Bone marrow (tissue), 2 donors: ENCODE data around the gene MRPL42.
"Not testable (repeated sequence)": the region's sequence is repeated elsewhere in the genome, so short reads cannot be mapped to it uniquely, and the experiment has no call there.

Experiments used
- DNase-seq, 2 donors: peaks; one replicate each; lab custom pipeline; 2025; lab: John Stamatoyannopoulos, UW

Gene MRPL42

GRCh38 chr12:93467351-93468007 is at the start of gene MRPL42:
Gene MRPL42 (plus strand): TSS chr12:93467514. CDS start chr12:93469286, 1,772 bp downstream.
- DNase-seq, result peak; percentile 86 to 93

DNA sequence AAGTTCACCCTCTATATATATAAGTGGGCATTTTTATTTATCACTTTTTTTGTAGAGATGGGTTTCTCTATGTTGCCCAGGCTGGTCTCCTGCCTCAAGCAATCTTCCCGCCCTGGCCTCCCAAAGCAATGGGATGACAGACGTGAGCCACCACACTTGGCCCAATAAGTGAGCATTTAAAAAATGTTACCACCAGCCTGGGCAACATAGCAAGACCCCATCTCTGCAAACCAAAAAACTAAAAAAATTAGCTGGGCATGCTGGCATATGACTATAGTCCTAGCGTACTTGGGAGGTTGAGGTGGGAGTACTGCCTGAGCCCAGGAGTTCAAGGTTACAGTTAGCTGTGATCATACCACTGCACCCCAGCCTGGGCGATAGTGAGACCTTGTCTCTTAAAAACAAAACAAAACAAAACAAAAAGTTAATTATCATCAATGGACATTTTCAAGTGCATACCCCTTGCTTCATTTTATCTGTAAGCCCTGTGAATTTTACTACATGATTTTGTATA is 49.3 kb upstream of the MRPL42 start:
- DNase-seq, result no peak

- peak in 1 of 2 donors; percentile 33 for DNase-seq
Observed at GRCh38 chr12:93419388-93420034, 47.8 kb upstream of the MRPL42 start.

DNA sequence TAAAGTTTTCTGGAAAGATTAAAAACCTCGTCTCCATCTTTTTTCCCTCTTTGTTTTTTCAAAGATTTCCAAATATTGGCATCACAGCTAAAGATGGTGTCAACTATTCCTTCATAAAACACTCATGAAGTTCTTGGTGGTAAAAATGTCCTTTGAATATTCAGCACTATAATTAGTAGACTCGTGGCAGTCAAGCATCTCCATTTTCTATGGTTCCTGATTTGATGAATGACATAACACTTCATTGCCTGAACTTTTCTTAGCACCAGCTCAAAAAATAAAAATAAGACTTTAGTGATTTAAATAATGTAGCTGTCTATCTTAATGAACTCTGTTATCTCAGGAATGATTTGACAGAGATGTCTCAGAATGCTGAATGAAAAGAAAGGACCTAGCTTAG is 45.3 kb upstream of the MRPL42 start:
- DNase-seq, result no peak

DNA sequence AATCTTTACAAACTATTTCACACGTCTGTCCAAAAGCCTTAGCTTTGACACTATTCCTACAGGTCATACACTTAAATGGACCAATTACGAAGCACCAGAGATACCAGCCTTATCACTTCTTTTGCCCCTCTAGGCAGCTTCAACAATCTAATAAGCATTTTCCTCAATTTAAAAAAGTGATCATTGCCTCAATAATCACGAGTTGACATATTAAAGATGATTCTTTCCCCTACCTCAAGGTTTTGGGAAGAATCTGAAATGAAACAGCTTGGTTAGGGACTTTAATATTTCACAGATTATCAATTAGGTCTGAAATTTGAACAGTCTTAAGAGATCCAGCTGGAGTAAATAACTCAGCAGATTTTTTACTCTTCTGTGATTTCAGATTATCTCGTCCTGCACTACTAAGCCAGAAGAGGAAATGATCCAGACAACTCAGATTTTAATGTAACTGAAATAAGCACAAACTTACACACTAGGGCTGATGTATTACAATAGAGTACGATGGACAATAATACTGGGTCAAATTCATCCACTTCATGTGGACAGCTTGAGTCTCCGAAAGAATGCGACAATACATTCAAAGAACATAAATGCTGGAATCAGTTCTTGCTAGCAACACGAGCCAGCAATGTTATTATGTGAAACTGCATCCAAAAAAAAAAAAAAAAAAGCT is 41.4 kb upstream of the MRPL42 start:
- DNase-seq, result no peak

- no peak for DNase-seq
Observed at GRCh38 chr12:93426412-93426805, 40.9 kb upstream of the MRPL42 start.

- no peak for DNase-seq
Observed at GRCh38 chr12:93427779-93428564, 39.3 kb upstream of the MRPL42 start.

DNA sequence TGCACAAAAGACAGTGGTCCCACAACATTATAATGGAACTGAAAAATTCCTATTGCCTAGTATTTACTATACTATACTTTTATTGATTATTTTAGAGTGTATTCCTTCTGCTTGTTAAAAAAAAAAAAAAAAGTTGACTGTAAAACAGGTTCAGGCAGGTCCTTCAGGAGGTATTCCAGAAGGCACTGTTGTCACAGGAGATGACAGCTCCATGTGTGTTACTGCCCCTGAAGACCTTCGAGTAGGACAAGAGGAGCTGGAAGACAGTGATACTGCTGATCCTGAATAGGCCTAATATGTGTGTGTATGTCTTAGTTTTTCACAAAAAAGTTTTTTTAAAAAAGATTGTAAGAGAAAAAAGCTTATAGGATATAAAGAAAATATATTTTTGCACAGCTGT is 37.9 kb upstream of the MRPL42 start:
- no peak for DNase-seq

- no peak for DNase-seq
Observed at GRCh38 chr12:93429852-93430251, 37.5 kb upstream of the MRPL42 start.

GRCh38 chr12:93430280-93430679 is 37.0 kb upstream of the MRPL42 start:
- DNase-seq, result no peak

- not testable (repeated sequence) for DNase-seq
Observed at GRCh38 chr12:93432031-93432430, 35.3 kb upstream of the MRPL42 start.

GRCh38 chr12:93434256-93434865 is 33.0 kb upstream of the MRPL42 start:
- peak in 1 of 2 donors; percentile 5 for DNase-seq

- DNase-seq, result no peak
Observed at GRCh38 chr12:93438266-93439050, 28.9 kb upstream of the MRPL42 start.

DNA sequence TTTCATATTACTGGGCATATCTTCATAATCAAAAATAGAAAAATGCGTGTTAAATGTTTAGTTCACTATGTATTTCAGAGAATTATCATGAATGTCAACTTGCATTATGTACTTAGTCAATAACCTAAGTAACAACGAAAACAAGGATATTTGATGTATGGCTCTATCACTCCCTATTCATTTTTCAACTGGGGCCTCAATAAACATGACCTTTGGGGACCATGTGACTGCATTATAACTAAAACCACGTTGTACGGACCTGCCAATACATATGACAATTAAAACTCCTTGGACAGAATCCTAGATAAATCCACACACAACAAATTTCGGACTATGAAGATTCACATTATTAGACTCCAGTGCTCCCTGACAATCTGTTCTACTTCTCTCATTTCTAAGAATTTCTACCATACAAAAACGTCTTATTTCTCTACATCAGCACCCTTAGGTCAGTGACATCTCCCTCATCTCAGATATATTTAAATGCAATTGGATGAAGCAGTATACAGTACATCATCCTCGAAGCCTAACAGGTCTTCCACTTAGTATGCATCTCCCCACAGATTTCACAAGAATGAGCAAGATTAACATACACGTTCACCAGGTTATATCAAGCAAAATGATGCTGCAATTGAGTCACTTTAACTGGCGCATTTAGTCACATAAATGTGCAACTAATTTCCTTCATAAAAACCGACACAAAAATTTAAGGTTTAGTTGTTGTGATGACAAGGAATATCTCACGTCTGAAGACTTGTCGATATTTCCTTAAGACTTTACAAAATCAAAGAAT is 27.1 kb upstream of the MRPL42 start:
- no peak for DNase-seq

DNA sequence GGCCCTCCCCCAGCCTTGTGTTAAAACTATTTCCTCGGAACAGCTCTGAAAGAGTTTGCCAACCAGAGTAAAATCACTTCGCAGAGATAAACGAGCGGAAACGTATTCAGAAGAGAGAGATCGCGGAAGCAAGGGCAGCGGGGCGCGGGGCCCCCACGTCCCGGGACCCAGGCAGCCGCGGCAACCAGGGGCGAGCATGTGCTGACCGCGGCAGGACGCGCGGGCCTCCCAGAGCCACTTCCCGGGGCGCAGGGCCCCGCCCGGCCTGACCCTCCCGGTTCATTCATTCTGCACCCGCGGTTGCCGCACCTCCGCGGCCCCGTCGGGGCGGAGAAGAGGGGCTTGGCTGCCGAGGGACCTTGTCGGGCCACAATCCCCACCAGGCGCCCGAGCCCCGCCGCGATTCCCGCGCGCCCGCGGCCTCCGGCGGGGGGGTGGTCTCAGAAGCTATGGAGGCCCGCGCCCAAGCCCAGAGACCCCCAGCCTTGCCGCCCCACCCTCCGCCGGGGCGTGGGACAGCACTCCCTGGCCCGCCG is 26.2 kb upstream of the MRPL42 start:
- no peak for DNase-seq

DNA sequence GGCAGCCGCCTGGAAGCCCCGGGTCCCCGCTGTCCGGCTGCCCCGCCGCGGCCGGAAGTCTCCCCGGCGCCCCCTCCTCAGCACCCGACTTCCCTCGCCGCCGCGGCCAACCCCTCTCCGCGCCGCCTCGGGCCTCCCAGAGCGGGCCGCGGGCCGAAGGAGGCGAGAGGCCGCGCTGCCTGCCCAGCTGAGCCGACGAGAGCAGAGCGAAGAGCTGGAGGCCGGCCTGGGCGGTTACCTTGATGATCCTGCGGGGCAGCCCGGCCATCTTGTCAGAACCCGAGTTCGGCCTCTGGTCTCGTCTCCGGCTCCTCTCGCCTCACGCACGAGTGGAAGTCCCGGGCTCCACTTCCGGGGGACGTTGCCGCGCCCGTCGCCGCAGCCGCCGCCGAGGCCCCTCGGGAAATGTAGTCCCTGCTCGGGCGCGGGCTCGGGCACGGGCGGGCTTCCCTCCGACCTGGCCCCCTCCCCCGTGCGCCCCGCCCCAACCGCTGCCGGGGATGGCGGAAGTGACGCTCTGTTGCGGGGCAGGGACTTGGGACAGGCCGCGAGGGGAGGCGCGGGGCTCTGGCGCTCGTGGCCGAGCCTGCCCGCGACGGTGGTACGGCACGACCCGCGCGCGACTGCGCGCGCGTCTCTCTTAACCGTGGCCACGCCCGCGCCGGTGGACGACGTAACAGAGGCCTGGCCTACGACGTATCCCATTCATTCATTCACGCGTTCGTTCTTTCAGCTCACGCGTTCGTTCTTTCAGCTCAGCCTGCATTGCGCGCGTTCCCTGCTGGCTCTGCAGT is 25.5 kb upstream of the MRPL42 start, which contains the start of gene UBE2N:
UBE2N (minus strand) TSS at position 331 of the 794 bp plus-strand sequence; CDS start at position 268, 63 bp downstream.
- DNase-seq, result peak; percentile 84 to 88

DNA sequence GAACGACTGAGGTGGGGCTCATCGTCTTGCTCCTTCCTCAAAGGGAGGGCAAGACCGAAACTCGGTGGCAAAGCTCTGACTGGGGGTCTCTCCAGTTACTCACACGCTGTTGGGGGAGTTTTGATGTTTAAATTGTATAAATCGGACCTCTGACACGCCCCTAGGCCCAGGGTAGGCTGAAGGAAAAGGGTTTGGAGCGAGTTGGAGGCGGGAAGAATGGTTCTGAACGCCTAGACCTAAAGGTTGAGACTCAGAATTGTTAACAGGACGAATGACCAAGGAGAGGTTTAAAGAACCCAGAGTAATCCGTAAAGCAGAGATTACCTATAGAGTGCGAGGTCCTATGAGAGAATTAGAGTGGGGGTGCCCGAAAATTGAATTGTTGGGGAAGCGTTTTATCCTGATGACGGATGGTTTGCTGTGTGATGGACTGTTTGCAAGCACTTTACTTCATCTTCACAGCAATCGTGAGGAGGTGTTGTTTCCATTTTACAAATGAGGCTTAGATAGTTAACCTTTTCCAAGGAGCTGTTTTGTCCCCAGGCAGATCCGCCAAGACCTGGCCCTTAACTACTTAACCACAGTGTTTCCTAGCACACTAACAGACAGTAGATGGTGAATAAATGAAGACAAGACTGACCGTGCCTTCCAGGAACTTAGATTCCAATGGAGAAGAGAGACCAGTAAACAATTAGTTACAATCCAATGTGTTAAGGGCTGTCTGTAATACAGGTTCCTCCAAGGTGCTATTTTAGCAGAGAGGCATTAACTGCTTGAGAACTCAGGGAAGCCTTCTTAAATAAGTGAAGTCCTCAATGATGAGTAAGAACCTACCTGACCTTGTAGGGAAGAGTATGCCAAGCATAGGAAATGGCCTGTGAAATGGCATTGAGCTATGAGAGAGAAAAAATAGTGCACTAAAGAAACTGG is 24.6 kb upstream of the MRPL42 start:
- DNase-seq, result no peak

DNA sequence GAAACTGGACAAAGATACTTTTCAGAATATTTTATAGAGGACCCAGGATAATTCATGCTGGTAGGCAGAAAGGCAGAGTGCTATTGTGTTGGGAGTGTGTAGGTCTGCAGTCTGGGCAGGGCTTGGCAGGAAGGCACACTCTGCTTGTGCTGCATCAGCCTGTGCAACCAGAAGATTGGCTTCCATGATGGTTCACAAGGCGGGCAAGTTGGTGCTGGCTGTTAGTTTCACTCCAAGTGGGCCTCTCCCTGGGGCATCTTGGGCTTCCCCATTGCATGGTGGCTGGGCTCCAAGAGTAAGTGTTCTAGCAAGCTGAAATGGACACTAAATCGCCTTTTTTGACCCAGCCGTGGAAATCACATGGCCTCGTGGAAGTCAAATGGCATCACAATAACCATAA is 23.7 kb upstream of the MRPL42 start:
- no peak for DNase-seq
